HG03066 (cell line): ENCODE results near the gene ANO10.
"Not testable (repeated sequence)": the region's sequence is repeated elsewhere in the genome, so short reads cannot be mapped to it uniquely, and the experiment has no call there.

Experiments used
- ATAC-seq: cut with Tn5 transposase; IDR thresholded peaks from one replicate; pipeline ENCODE4 v1.9.1; 2021; ENCODE audit warnings: low read depth; ENCODE audit not compliant: unreplicated experiment

The ANO10 gene

DNA sequence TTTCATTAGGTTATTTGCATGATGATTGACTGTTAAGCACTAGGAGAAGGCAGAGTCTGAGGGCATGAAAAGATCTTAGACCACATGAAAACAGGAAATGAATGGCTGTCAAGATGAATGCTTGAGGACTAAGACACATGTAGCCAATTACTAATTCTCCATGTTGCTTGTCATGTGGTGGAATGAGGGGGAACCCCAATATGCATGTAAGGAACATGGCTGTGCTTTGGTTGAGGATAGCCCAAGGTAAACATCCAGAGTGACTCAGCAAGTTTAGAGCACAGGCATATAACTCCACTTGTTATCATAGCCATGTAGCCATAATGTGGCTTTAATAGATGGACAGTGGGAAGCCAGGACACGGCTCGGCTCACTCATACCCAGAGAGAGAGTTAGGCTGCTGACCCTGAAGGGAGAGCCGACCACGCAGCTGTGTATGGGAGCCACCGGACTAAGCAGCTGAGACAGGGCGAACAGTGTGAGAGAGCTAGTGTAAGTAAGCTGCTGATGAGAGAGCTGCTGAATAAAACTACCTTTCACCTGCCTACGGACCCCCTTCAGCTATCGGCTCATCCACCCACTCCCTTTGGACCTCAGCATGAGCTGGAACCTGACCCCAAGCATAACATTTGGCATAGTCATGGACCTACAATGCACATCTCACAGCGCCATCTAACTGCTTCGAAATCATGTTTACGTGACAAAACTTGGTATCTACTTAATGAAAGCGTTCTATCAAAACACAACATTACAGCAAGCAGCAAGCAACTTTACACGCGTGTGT is 37.6 kb downstream of the ANO10 start:
- ATAC-seq = no peak

DNA sequence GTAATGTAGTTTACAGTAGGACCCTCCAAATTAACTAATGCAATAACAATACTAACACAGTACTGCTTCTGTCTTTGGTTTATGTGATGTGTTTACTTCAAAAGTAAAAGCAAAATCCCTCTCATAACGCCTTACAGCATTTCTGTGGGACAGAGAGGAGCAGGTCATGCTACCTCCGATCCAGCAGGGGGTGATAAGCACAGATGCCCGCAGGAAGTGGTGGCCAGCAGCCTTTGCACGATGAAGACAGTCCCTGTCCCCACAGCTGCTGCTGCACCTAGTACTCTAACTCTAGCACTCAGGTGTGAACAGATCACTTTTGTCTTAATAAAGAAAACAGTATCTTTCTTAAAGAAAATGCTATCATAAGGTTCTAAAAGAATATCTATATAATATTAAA is 38.3 kb downstream of the ANO10 start:
- no peak for ATAC-seq

DNA sequence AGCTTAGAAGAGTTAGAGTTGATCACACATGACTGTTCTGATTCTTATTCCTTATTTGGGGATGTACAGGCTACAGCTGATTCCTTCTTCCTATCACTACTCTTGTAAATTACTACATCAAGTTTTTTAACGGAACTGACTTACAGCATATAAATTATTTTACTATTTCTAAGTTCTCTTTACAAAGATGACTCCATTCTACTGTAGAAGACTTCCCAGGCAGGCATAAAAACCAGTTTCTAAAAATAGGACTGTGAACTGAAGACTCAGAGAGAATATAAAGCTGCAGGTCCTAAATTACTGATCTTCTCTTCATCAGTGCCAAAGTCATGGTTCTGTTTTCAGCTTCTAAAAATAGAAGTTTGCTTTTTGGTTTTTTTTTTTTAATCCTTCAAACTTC is 38.9 kb downstream of the ANO10 start:
- no peak for ATAC-seq

DNA sequence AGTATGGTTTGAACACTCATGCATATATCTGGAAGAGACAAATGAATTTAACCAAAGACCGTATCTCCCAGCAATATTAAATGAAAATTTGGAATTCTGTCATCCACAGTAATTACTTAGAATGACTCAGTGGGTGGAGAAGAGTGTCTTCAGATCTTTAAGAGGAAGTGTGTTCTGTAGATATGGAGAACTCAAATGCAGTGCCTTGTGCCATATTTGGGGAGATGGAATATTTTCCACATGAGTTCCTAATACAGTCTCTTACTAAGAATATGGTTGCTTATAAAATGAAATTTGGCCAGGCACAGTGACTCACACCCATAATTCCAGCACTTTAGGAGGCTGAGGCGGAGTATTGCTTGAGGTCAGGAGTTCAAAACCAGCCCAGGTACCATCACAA is 40.5 kb downstream of the ANO10 start:
- no peak for ATAC-seq

DNA sequence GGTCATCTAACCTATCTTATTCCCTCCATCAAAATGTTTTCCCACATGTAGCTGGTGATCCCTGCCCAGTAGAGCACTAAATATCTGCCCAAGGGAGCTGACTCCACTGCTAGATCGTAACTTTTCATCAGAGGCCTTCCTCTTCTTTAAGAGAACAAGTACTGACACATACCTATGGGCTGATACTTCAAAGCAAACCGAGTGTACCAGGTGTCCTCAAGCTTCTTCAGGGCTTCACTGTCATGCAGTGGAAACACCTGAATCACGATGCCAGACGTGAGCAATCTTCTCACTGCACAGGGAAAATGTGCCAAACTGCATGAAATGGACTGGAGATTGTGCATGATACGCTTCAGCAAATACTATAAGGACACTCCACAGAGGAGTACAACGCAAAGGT is 41.6 kb downstream of the ANO10 start:
- ATAC-seq = no peak

DNA sequence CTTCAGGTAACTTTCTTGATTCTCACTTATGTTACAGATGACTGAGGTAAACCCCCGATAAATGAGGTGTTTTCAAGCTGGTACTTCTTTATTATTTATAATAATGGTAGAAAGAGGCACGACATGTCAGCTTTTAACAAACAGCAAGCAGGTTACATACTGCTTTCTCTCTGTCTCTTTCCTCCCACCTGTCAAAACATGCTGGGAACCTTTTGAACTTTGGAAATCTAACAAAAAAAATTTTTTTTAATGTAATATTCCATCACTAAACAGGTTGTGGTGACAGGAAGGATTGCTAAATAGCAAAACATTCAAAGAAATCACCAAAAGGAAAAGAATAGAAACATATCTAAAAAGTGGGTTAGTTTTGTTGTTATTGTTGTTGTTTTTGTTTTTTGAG is 48.2 kb downstream of the ANO10 start:
- no peak for ATAC-seq

DNA sequence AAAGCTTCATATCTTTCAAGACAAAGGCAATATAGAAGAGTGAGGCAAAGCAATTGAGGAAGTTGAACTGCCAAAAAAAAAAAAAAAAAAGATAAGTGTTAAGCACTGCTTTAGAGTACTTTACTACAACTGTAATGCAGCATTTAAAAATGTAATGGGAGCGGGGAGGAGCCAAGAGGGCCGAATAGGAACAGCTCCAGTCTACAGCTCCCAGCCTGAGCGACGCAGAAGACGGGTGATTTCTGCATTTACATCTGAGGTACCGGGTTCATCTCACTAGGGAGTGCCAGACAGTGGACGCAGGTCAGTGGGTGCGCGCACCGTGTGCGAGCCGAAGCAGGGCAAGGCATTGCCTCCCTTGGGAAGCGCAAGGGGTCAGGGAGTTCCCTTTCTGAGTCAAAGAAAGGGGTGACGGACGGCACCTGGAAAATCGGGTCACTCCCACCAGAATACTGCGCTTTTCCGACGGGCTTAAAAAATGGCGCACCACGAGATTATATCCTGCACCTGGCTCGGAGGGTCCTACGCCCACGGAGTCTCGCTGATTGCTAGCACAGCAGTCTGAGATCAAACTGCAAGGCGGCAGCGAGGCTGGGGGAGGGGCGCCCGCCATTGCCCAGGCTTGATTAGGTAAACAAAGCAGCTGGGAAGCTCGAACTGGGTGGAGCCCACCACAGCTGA is 56.0 kb downstream of the ANO10 start:
- not testable (repeated sequence) for ATAC-seq

DNA sequence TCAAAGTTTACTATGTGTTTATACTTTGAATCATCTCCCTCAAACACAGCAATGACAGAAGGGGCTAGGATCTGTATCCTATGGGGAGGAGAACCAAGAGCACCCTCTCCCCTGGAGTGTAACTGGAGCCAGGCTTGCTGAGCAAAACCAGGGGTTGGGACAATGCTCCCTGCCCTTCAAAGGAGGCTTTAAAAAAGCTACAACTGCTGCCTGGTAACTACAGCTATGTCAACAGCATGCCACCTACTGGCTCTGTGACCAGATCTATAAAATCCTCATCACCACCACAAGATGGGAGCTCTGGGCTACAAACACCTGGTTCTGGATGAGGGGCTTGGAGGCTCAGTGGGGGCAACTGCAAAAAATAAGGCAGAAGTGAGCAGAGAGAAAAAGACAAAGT is 61.9 kb downstream of the ANO10 start:
- no peak for ATAC-seq

DNA sequence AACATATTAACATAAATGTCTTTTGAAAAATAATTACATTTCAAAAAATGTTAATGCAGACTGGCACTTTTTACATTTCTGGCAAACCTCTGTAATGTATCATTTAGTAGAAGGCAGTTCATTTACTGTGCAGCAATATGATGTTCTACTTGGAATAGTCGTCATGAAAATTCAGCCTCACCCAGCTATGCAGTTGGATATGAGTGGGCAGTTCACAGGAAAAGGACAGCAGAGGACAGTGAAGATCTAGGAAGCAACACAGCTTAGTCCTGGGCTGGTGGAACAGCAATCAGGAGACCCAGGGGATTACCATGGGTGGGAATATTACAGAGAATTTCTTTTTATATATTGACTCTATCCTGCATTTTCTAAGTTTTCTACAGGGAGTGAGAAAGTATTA is 63.6 kb downstream of the ANO10 start:
- ATAC-seq = no peak

DNA sequence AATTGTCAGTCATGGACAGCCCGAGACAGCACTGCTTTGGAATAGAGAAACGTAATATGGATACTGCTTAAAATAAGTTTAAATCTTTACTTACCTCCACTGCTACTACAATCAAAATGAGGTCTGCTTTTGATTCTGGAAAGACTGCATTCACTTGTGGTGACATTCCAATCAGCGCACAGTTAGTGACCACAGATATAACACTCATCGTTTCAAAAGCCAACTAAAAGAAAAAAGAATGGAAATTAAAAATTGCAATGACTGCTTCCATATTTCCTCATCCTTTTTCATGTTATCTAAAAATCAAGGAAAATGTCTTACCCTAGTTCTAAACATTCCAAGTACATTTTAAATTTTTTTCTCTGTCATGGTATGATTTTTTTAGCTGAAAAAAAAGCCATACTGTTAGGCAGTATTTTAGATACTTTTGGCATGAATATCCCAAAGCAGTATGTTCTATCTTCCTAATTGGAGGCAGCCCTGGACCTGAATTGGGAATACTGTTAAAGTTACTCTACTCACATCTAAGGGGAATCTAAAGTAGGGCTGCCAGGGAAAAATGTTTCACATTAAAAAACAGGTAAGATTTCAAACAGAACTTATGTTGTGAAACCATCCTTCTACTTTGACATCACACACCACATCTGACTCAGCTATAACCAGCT is 72.1 kb downstream of the ANO10 start:
- no peak for ATAC-seq

DNA sequence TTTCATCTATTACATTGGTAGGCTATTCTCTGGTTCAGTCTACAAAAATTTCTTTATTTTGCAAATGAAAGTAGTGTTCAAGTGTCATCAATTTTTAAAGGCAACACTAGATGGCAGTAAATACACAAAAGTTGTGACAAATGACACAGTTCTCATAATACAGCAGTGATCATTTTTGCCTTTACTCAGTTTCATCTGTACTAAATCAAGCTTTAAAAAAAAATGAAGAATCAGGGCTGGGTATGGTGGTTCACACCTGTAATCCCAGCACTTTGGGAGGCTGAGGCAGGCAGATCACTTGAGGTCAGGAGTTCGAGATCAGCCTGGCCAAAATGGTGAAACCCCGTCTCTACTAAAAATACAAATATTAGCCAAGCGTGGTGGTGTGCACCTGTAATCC is 77.5 kb downstream of the ANO10 start:
- peak; percentile 65 for ATAC-seq

DNA sequence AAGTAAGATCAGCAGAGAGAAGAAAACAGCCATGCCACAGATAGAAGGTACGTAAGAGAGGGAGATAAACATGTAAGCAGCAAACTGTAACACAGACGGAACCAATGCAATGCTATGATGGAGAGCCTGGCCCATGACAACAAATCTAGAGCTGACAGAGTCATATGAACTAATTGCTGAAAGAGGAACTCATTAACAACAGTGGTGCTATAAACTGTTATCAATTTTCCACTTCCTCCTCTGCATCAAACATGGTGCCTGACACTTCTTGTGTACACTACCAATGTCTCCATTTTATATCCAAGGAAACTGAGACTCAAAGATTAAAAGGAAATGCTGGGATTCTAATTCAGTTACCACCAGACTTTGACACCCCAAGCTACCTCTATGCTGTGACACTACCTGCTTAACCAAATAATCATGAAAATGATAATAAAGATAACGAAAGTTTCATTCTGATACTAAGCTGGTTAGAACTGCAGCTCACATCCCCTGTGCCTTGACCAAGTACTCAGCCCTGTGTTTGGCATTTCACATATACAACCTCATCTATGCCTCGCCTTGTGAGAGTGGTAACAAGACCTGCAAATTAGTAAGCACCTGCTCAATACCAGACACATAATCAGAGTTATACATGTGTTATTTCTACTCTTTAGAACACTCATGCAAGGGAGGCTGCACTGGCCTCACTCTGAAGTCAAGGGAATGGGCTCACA is 79.3 kb downstream of the ANO10 start:
- ATAC-seq = no peak

DNA sequence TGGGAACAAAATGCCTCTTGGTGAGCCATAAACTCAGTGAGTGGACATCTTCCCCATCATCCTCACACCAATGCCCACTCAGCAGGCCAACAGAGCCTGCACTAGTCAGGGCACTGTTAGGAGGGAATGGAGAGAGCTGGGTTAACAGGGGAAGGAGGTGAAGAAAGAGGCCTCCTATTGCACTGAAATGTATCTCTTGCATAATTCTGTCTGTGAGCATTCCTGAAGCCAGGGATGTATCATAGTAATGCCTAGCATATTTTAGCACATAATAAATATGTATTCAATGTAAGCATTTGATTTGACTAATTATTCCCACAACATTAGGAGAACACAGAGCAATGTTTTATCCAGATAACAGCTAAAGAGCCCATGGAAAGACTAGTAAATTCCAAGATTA is 81.2 kb downstream of the ANO10 start:
- ATAC-seq = no peak

DNA sequence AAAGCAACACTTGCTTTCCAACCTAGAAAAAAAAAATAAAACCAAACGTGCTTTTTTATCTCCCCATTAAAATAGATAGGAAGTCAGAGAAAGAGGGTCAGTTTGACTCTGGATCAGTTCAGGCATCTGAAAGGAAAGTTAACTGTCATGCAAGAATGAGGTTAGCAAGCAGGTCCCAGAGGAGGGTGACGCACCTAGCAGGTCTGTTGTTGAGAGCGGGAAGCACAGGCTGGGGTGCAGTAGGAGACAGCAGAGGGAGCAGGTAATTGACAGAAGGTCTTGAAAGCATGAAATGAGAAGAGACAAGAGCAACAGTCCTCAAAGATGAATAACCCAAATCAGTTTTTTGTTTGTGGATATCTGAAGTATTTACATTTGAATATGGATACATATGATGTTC is 82.5 kb downstream of the ANO10 start:
- no peak for ATAC-seq

DNA sequence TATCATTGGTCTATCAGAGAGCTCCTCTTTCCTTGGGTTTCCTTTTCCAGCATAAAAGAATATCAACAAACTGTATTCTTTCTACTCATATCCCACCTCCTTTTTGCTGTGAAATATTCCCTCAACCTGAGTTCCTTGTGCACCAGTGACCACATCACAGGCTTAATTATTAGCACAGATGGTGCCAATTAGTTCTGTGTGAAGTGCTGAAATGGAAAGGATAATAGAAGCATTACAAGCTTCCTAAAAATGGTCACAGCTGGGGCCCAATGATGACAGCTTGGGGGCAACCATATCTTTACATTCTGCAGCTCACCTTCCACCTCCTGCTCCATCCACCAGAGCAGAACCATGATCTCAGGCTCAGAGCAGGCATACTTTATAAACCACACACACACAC is 84.6 kb downstream of the ANO10 start:
- ATAC-seq = no peak

DNA sequence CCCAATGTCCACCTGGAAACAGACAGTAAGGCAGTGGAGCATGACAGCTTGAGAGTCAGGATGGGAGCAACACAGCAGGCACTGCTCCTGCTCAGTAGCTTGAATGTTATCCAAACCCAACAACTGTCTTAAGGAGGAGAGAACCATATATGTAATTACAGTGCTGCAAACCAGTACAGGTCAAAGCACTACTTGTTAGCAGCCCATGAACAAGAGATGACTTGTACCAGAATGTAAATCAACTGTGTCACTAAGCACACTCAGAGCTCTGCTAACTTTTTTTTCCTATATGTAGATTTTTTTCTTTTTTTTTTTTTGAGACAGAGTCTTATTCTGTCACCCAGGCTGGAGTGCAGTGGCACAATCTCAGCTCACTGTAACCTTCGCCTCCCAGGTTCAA is 87.1 kb downstream of the ANO10 start:
- no peak for ATAC-seq

DNA sequence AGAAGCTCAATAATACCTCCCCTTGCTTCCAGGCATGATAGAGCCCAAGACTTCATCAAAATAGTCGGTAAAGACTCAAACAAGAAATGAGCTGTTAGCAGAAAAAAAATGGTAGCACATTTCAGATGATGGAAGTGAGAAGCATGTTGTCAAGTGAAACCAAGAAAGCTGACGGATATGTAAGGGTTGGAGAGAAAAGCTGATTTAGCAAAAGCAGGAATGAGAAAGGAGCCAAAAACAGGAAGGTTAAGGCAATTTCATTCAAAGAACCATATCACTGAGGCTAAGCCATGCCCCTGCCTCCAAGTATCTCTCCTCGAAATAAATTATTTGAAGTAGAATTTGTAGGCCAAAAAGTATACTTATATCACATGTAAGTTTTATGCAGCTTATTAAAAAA is 88.8 kb downstream of the ANO10 start:
- no peak for ATAC-seq

DNA sequence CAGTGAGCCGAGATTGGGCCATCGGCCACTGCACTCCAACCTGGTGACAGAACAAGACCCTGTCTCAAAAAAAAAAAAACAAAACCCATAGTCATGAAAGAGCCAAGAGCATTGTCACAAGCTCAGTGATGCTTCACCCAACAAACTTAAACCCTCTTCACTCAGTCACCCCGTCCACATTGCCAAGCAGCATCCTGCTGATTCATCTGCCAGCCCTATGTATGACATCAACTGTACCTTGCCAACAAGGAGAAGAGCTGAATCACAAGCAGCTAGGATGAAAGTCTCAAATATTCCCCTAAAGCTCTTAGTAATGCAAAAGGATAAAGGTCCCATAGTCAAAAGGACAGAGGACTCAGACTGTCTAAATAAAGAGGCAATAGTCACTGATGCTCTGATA is 90.0 kb downstream of the ANO10 start:
- no peak for ATAC-seq

DNA sequence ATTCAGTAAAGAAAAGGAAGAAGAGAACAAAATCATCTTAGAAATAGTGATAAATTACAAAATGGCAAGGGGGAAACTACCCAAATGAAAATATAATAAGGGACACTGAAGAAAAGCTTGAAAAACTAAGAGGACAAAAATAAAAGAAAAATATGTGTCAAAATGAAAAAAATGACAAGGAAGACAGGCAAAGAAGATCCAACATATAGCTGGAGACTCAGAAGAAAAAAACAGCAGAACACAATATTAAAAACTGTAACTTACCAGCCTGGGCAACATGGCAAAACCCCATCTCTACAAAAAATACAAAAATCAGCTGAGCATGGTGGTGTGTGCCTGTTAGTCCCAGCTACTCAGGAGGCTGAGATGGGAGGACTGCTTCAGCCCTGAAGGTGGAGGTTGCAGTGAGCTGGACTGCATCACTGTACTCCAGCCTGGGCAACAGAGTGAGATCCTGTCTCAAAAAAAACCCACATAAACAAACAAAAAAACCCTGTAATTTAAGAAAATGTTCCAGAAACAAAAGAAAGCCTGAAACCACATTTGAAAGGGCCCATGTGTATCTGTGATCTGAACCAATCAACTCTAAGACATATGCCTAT is 93.2 kb downstream of the ANO10 start:
- ATAC-seq = no peak

DNA sequence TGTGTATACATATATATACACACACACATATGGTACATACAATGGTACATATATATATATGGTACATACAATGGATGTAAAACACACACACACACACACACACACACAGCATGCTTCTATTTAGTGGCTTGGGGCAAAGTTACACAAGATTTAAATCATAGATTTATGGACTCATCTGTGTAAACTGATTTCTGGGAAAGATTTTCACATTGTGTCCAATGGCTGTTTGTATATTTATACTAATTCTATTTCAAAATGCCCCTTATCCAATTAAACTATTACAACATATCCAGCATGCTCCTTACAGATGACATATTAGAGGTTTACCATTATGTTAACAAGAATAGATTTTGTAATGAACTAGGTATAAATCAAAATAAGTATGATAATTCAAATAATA is 94.9 kb downstream of the ANO10 start:
- ATAC-seq = no peak
